ENCODE data around the gene FBXL19.

The FBXL19 gene

DNA sequence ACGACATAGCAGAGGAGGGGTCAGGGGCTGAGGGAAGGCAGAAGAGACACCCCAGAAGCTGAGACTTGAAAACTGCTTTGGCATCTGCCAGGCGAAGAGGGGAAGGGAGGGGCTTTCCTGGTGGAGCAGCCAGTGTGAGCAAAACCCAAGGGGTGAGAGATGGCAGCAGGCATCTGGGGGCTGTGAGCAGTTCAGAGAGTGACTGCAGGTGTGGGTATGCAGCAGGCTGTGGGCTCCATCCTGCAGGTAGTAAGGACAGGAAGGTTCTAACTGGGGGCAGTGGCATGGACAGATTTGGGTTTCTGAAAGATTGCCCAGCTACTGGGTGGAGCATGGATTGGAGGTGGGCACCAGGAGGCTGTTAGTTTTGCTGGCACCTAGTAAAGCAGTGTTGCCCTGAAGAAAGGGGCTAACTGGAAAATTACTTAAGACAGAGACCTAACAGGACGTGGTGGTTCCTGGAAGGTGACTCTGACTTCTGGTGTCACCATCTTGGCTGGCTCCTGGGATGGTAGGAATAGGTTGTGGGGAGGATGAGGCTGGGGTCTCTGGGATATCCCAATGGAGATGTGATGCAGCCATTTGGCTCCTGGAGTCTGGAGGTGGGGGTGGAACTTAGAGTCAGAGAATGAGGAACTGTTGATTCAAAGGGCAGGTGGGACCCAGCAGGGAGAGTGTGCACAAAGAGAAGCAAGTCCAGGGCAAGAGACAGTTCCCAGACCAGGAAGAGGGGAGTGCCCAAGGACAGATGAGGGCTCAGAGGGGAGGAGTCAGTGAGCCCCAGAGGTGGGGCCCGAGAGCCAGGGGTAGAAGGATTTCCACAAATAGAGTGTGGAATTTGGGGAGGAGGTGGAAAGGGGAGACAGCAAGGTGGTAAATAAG lies 40.7 kb upstream of the FBXL19 start:
- H3K4me3 ChIP-seq (ENCODE audit: low read depth, low read length), result no peak overlapping the region
- no peak for DNase-seq (ENCODE audit: low read depth)
- TF ChIP-seq, protein P1, sequence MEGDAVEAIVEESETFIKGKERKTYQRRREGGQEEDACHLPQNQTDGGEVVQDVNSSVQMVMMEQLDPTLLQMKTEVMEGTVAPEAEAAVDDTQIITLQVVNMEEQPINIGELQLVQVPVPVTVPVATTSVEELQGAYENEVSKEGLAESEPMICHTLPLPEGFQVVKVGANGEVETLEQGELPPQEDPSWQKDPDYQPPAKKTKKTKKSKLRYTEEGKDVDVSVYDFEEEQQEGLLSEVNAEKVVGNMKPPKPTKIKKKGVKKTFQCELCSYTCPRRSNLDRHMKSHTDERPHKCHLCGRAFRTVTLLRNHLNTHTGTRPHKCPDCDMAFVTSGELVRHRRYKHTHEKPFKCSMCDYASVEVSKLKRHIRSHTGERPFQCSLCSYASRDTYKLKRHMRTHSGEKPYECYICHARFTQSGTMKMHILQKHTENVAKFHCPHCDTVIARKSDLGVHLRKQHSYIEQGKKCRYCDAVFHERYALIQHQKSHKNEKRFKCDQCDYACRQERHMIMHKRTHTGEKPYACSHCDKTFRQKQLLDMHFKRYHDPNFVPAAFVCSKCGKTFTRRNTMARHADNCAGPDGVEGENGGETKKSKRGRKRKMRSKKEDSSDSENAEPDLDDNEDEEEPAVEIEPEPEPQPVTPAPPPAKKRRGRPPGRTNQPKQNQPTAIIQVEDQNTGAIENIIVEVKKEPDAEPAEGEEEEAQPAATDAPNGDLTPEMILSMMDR (conservative IDR thresholded peaks at IDR 0.05; ENCODE audit: low read depth, low read length), result no peak

DNA sequence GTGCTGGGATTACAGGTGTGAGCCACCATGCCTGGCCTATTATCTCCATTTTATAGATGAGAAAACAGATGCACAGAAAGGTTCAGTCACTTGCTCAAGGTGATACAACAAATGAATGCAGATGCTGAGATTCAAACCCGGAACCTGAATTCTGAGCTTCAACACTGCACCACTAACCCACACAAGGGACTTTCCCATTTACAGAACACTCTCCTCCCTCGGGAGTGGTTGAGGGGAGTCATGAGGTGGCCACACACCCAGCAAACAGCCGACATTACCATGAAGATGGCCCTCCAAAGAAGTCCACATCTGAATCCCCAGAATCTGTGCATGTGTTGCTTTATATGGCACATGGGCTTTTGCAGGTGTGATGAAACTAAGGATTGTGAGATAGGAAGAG lies 38.6 kb upstream of the FBXL19 start:
- TF ChIP-seq, protein P1 (conservative IDR thresholded peaks at IDR 0.05; ENCODE audit: low read depth, low read length), result no peak

DNA sequence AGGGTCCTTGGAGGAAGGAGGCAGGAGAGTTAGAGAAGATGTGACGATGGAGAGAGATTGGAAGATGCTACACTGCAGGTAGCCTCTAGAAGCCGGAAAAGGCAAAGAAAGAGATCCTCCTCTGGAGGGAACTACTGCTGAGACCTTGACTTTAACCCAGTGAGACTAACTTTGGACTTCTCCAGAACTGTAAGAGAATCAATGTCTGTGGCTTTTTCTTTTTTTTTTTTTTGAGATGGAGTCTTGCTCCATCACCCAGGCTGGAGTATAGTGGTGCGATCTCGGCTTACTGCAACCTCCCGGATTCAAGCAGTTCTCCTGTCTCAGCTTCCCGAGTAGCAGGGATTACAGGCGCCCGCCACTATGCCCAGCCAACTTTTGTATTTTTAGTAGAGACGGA lies 38.2 kb upstream of the FBXL19 start:
- DNase-seq (ENCODE audit: low read depth), result no peak

More for the DNA sequence above, 38.6 kb upstream of the FBXL19 start:
- DNase-seq (ENCODE audit: low read depth), result no peak
- H3K4me3 ChIP-seq (ENCODE audit: low read depth, low read length), result no peak overlapping the region

DNA sequence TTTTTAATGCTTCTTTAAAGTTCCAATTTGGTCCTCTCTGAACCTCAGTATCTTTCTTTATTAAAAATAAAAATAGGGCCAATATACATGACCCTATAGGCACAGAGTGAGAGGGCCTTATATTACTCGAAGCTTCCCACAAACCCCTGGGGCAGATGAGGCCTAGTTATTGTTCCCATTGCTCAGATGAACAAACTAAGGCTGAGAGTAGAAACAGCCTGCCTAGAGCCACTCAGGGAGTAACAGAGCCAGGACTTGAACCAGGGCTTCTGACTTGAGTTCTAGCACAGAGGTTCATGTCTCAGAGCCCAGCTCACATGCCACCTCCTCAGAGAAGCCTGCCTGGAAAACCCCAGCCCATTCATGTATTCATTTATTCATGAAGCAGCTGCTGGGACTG lies 37.2 kb upstream of the FBXL19 start:
- TF ChIP-seq, protein P1 (conservative IDR thresholded peaks at IDR 0.05; ENCODE audit: low read depth, low read length), result no peak
- DNase-seq (ENCODE audit: low read depth), result no peak
- no peak overlapping the region for H3K4me3 ChIP-seq (ENCODE audit: low read depth, low read length)

More for the DNA sequence above, 38.2 kb upstream of the FBXL19 start:
- H3K4me3 ChIP-seq (ENCODE audit: low read depth, low read length), result no peak overlapping the region
- TF ChIP-seq, protein P1 (conservative IDR thresholded peaks at IDR 0.05; ENCODE audit: low read depth, low read length), result no peak

DNA sequence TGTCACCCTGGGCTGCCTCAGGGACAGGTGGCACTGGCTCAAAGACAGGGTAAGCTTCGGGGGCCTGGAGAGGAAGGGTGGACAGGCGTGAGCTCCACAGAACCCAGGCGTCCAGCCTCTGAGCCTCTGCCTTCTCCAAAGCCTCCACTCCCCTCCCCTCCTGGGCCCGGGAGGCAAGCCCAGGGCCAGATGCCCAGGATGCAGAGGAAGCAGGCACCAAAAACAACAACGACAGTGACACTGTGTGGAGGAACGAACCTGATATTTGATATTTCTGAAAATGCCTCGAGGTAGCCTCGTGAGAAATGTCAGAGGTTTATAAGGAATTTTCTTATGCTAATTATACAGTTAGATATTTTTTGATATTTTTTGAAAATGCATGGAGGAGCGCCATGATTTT lies 35.4 kb upstream of the FBXL19 start:
- H3K4me3 ChIP-seq (ENCODE audit: low read depth, low read length), result no peak overlapping the region
- no peak for DNase-seq (ENCODE audit: low read depth)
- TF ChIP-seq, protein P1 (conservative IDR thresholded peaks at IDR 0.05; ENCODE audit: low read depth, low read length), result no peak

DNA sequence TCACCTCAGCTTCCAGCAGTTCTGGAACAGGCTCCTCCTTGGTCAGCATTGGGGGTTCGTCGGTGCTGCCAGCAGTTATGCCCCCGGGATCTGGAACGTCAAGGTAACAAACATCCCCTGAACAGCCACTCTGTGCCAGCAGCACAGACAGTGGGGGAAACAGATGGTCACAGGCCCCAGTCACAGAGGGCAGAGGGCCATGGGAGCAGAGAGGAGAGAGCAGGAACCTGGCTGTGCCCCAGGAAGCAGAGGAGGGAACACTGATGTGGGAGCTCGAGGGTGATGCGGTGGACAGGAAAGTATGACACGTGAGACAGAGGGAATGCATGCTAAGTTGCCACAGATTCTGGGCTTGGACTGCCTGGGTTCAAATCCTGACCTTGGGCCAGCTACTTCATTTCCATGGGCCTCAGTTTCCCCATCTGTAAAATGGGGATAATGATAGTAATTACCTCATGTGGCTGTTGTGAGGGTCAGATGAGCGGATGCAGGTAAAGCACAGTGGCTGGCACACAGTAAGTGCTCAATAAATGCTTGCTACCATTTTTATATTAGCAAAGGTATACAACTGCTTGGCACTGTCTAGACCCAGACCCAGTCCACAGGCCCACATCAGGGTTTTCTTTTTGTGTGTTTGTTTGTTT lies 34.4 kb upstream of the FBXL19 start:
- TF ChIP-seq, protein P1 (conservative IDR thresholded peaks at IDR 0.05; ENCODE audit: low read depth, low read length), result no peak
- H3K4me3 ChIP-seq (ENCODE audit: low read depth, low read length), result no peak overlapping the region
- DNase-seq (ENCODE audit: low read depth), result no peak

All from choroid plexus epithelial cell (primary cell).